Ovary (tissue), 9 donors: ENCODE data around the gene PCDHB2. TPM values are rescaled to one million over a fixed set of nuclear protein-coding genes. Genes with fewer than 3 reads are reported as not detected.
"Not testable (repeated sequence)": the region's sequence is repeated elsewhere in the genome, so short reads cannot be mapped to it uniquely, and the experiment has no call there.

ENCODE experiments used
- DNase-seq, 5 donors: peaks; one replicate each; pipeline ENCODE4 v3.0.0-alpha.2; 2019 to 2020
- H3K27ac ChIP-seq, 2 donors: fragments of 200-600 bp; one replicate each; pipeline versions ENCODE4 v1.5.1 to v1.8.0; 2019 to 2022
- H3K27me3 ChIP-seq: fragments of 200-600 bp; one replicate; pipeline ENCODE4 v1.8.0; 2022
- H3K36me3 ChIP-seq: fragments of 200-600 bp; sonication (generic); one replicate; pipeline ENCODE4 v1.5.1; 2019
- H3K4me1 ChIP-seq: one replicate; pipeline ENCODE4 v1.8.1; 2013; ENCODE audit warnings: mild to moderate bottlenecking, moderate library complexity; ENCODE audit not compliant: insufficient read depth
- H3K4me3 ChIP-seq: fragments of 200-600 bp; sonication (generic); one replicate; pipeline ENCODE4 v1.5.1; 2017
- H3K9me3 ChIP-seq, 2 donors: fragments of 200-600 bp in 1 of 2; sonication (generic) in 1 of 2; one replicate each; pipeline versions ENCODE4 v1.5.1 to v1.8.1; 2013 to 2019; ENCODE audit warnings: mild to moderate bottlenecking in 1 of 2, moderate library complexity in 1 of 2
- CTCF ChIP-seq, 3 donors: fragments of 450-650 bp in 2 of 3; fragments of 200-600 bp in 1 of 3; IDR thresholded peaks; one replicate each; pipeline versions ENCODE4 v1.5.1 to v1.8.0; 2016 to 2022; ENCODE audit warnings: antibody characterized with exemption in 3 of 3, mild to moderate bottlenecking in 1 of 3
- EP300 ChIP-seq: sonication (generic); formaldehyde crosslinking; IDR thresholded peaks from one replicate; pipeline ENCODE4 v1.6.1; 2017; ENCODE audit warnings: antibody characterized with exemption
- POLR2A ChIP-seq: fragments of 450-650 bp; IDR thresholded peaks from one replicate; pipeline ENCODE4 v1.6.1; 2017; ENCODE audit warnings: antibody characterized with exemption, mild to moderate bottlenecking, moderate library complexity
- WGBS, 3 donors: extraction: QIAGEN DNeasy Blood & Tissue Kit in 1 of 3; methylation state at CpG; one replicate each; pipeline versions ENCODE4 v1.1.5 to v1.1.7; 2013 to 2017; 5-methylcytosine and 5-hydroxymethylcytosine counted together
- intact Hi-C, 4 donors: fragments of 100-400 bp; cut with DNase I; formaldehyde crosslinking; loops; one replicate each; pipeline versions ENCODE4 v1.11.0 to v1.15.1; 2022 to 2023
- polyA plus RNA-seq, 2 donors: library from polyadenylated mRNA; stranded (reverse); fragments of 200-250 nt in 1 of 2; fragments of 350-450 nt in 1 of 2; fragmentation: Illumina TruSeq in 1 of 2; extraction: RNeasy Lipid Tissue Mini Kit (QIAGEN cat#74804) in 1 of 2; gene quantifications; one replicate each; pipeline ENCODE4 v1.2.3, GENCODE V29; 2013 to 2014
- total RNA-seq, 7 donors: library from RNA; depleted of rRNA in 2 of 7; stranded (reverse); fragments of >200 nt in 2 of 7; fragmentation: NEBNext Ultra II Directional in 3 of 7; extraction: Animal tissue kit (Norgen Biotek cat#: 25700) in 3 of 7; gene quantifications; one replicate each; pipeline versions ENCODE4 v1.1.0 to v1.2.4, GENCODE V29; 2016 to 2023
- donor health status: DM: no; HTN: no; CAD: no; lungs with moderate emphysema.
- donor health status: DM: no; HTN: no; CAD: no.
- donor health status: Bipolar disorder and iron deficiency.
- donor health status: DM: yes; HTN: yes; CAD: no.
- donor health status: DM: no; HTN: no; CAD: no.
- donor health status: DM: yes; HTN: yes; CAD: no.

Gene PCDHB2
- total and polyA plus RNA-seq, 9 donors: 1.7 to 4.0 (median 3.3) TPM

GRCh38 chr5:141135718-141136266, 41.4 kb downstream of the PCDHB2 start:
- intact Hi-C loops: no loop called here
- Histone ChIP-seq H3K27me3 (no peaks in the 10 kb centered on the region), H3K4me3 (peak overlapping the region; percentile 31), H3K9me3 (peaks cover 0 to 20% of the 10 kb centered on the region in 2 donors), H3K27ac (no peak overlapping the region), H3K36me3 (no peaks in the 10 kb centered on the region), H3K4me1 (no peaks in the 10 kb centered on the region)
- 34 to 55% (median 48%) methylated on average over 19 of the region's 19 CpGs for WGBS, 3 donors
- TF ChIP-seq POLR2A (no peak), CTCF (IDR thresholded peaks at IDR 0.05) (no peak), EP300 (no peak)
- DNase-seq: no peak

GRCh38 chr5:141137346-141137745, 42.9 kb downstream of the PCDHB2 start:
- WGBS, 3 donors: 38 to 58% (median 46%) methylated on average over 30 to 34 of the region's 34 CpGs
- peaks cover 0 to 20% of the 10 kb centered on the region in 2 donors for H3K9me3 ChIP-seq
- H3K27me3 ChIP-seq, DNase-seq, H3K27ac ChIP-seq, intact Hi-C loops, H3K4me3 ChIP-seq, H3K4me1 ChIP-seq, H3K36me3 ChIP-seq: not testable (repeated sequence)

Other genes with a start within 250 kb of the PCDHB2 start
- gene PCDHA9, start 246.2 kb upstream of the PCDHB2 start, total RNA-seq: under 1 TPM; 0.34 to 0.60 (median 0.50) TPM
- gene PCDHA9, start 246.2 kb upstream of the PCDHB2 start, polyA plus RNA-seq: under 1 TPM in 1 of 2 donors, not detected in 1; 0.05 TPM
- 1 to 10 TPM; 1.0 to 4.0 (median 1.5) TPM for gene PCDHA10, start 238.7 kb upstream of the PCDHB2 start, total RNA-seq
- 1 to 10 TPM in 1 of 2 donors, under 1 TPM in 1; 0.06 to 1.9 TPM for gene PCDHA10, start 238.7 kb upstream of the PCDHB2 start, polyA plus RNA-seq
- gene PCDHA11, start 225.7 kb upstream of the PCDHB2 start, total RNA-seq: under 1 TPM; 0.23 to 0.79 (median 0.53) TPM
- under 1 TPM; 0.04 to 0.08 TPM for gene PCDHA11, start 225.7 kb upstream of the PCDHB2 start, polyA plus RNA-seq
- 1 to 10 TPM in 2 of 7 donors, under 1 TPM in 5; 0.27 to 1.3 (median 0.56) TPM for gene PCDHA12, start 219.3 kb upstream of the PCDHB2 start, total RNA-seq
- gene PCDHA12, start 219.3 kb upstream of the PCDHB2 start, polyA plus RNA-seq: under 1 TPM; 0.04 to 0.20 TPM
- under 1 TPM in 6 of 7 donors, not detected in 1; 0.32 to 0.92 (median 0.47) TPM for gene PCDHA13, start 212.5 kb upstream of the PCDHB2 start, total RNA-seq
- gene PCDHA13, start 212.5 kb upstream of the PCDHB2 start, polyA plus RNA-seq: under 1 TPM; 0.01 to 0.17 TPM
- gene PCDHAC1, start 168.3 kb upstream of the PCDHB2 start, total RNA-seq: under 1 TPM; 0.40 to 0.82 (median 0.57) TPM
- gene PCDHAC1, start 168.3 kb upstream of the PCDHB2 start, polyA plus RNA-seq: under 1 TPM; 0.04 to 0.15 TPM
- 1 to 10 TPM in 2 of 7 donors, under 1 TPM in 5; 0.15 to 2.1 (median 0.72) TPM for gene PCDHAC2, start 128.1 kb upstream of the PCDHB2 start, total RNA-seq
- gene PCDHAC2, start 128.1 kb upstream of the PCDHB2 start, polyA plus RNA-seq: 1 to 10 TPM in 1 of 2 donors, under 1 TPM in 1; 0.06 to 1.4 TPM
- gene PCDHB1, start 43.2 kb upstream of the PCDHB2 start, total RNA-seq: under 1 TPM in 2 of 7 donors, not detected in 5; 0.03 to 0.34 TPM
- not detected for gene PCDHB1, start 43.2 kb upstream of the PCDHB2 start, polyA plus RNA-seq
- gene PCDHB3, start 5.9 kb downstream of the PCDHB2 start, total RNA-seq: 1 to 10 TPM; 2.5 to 4.1 (median 3.2) TPM
- gene PCDHB3, start 5.9 kb downstream of the PCDHB2 start, polyA plus RNA-seq: 1 to 10 TPM; 1.4 to 2.3 TPM
- gene PCDHB4, start 27.2 kb downstream of the PCDHB2 start, total RNA-seq: 10 to 100 TPM in 1 of 7 donors, 1 to 10 TPM in 6; 2.5 to 12.6 (median 6.9) TPM
- 1 to 10 TPM; 4.2 to 5.0 TPM for gene PCDHB4, start 27.2 kb downstream of the PCDHB2 start, polyA plus RNA-seq
- gene PCDHB5, start 40.6 kb downstream of the PCDHB2 start, total RNA-seq: 10 to 100 TPM in 5 of 7 donors, 1 to 10 TPM in 2; 7.3 to 16.2 (median 12.7) TPM
- gene PCDHB5, start 40.6 kb downstream of the PCDHB2 start, polyA plus RNA-seq: 1 to 10 TPM; 7.4 to 8.6 TPM
- gene PCDHB6, start 55.4 kb downstream of the PCDHB2 start, total RNA-seq: 1 to 10 TPM in 6 of 7 donors, under 1 TPM in 1; 0.34 to 2.4 (median 2.0) TPM
- gene PCDHB6, start 55.4 kb downstream of the PCDHB2 start, polyA plus RNA-seq: 1 to 10 TPM; 1.1 TPM
- gene PCDHB7, start 78.0 kb downstream of the PCDHB2 start, total RNA-seq: 1 to 10 TPM; 1.4 to 5.1 (median 4.0) TPM
- 1 to 10 TPM; 2.2 to 3.0 TPM for gene PCDHB7, start 78.0 kb downstream of the PCDHB2 start, polyA plus RNA-seq
- gene PCDHB8, start 83.2 kb downstream of the PCDHB2 start, total RNA-seq: 1 to 10 TPM; 1.2 to 5.8 (median 2.9) TPM
- gene PCDHB8, start 83.2 kb downstream of the PCDHB2 start, polyA plus RNA-seq: 1 to 10 TPM in 1 of 2 donors, under 1 TPM in 1; 0.42 to 1.2 TPM
- 10 to 100 TPM in 2 of 7 donors, 1 to 10 TPM in 5; 5.6 to 11.1 (median 6.9) TPM for gene PCDHB16, start 87.8 kb downstream of the PCDHB2 start, total RNA-seq
- 1 to 10 TPM; 3.1 to 4.2 TPM for gene PCDHB16, start 87.8 kb downstream of the PCDHB2 start, polyA plus RNA-seq
- 1 to 10 TPM; 2.0 to 5.4 (median 3.8) TPM for gene PCDHB9, start 92.5 kb downstream of the PCDHB2 start, total RNA-seq
- 1 to 10 TPM; 1.5 to 3.3 TPM for gene PCDHB9, start 92.5 kb downstream of the PCDHB2 start, polyA plus RNA-seq
- 1 to 10 TPM; 2.7 to 5.2 (median 3.1) TPM for gene PCDHB10, start 97.7 kb downstream of the PCDHB2 start, total RNA-seq
- 1 to 10 TPM; 2.9 to 3.4 TPM for gene PCDHB10, start 97.7 kb downstream of the PCDHB2 start, polyA plus RNA-seq
- gene PCDHB11, start 105.0 kb downstream of the PCDHB2 start, total RNA-seq: 1 to 10 TPM; 2.5 to 9.2 (median 6.0) TPM
- gene PCDHB11, start 105.0 kb downstream of the PCDHB2 start, polyA plus RNA-seq: 1 to 10 TPM; 1.8 to 3.2 TPM
- 1 to 10 TPM; 2.8 to 8.8 (median 6.9) TPM for gene PCDHB12, start 114.1 kb downstream of the PCDHB2 start, total RNA-seq
- gene PCDHB12, start 114.1 kb downstream of the PCDHB2 start, polyA plus RNA-seq: 1 to 10 TPM; 2.8 to 2.9 TPM
- 1 to 10 TPM; 3.9 to 5.9 (median 4.5) TPM for gene PCDHB13, start 119.3 kb downstream of the PCDHB2 start, total RNA-seq
- gene PCDHB13, start 119.3 kb downstream of the PCDHB2 start, polyA plus RNA-seq: 1 to 10 TPM; 1.3 to 3.1 TPM
- 1 to 10 TPM; 3.8 to 7.2 (median 5.4) TPM for gene PCDHB14, start 128.7 kb downstream of the PCDHB2 start, total RNA-seq
- gene PCDHB14, start 128.7 kb downstream of the PCDHB2 start, polyA plus RNA-seq: 1 to 10 TPM; 3.8 to 4.5 TPM
- gene PCDHB15, start 150.8 kb downstream of the PCDHB2 start, total RNA-seq: 10 to 100 TPM in 4 of 7 donors, 1 to 10 TPM in 3; 3.4 to 17.0 (median 10.3) TPM
- gene PCDHB15, start 150.8 kb downstream of the PCDHB2 start, polyA plus RNA-seq: 1 to 10 TPM; 6.7 to 8.2 TPM
- gene SLC25A2, start 209.4 kb downstream of the PCDHB2 start, total RNA-seq: 1 to 10 TPM in 1 of 7 donors, under 1 TPM in 3, not detected in 3; 0.40 to 1.4 (median 0.54) TPM
- gene SLC25A2, start 209.4 kb downstream of the PCDHB2 start, polyA plus RNA-seq: under 1 TPM in 1 of 2 donors, not detected in 1; 0.10 TPM
- gene TAF7, start 226.2 kb downstream of the PCDHB2 start, total RNA-seq: 100 to 1,000 TPM in 4 of 7 donors, 10 to 100 TPM in 3; 65.1 to 141 (median 102) TPM
- 100 to 1,000 TPM in 1 of 2 donors, 10 to 100 TPM in 1; 96.4 to 136 TPM for gene TAF7, start 226.2 kb downstream of the PCDHB2 start, polyA plus RNA-seq
- 1 to 10 TPM in 3 of 7 donors, under 1 TPM in 4; 0.72 to 2.8 (median 1.00) TPM for gene PCDHGA1, start 235.9 kb downstream of the PCDHB2 start, total RNA-seq
- gene PCDHGA1, start 235.9 kb downstream of the PCDHB2 start, polyA plus RNA-seq: under 1 TPM; 0.29 to 0.90 TPM
- gene PCDHGA2, start 244.1 kb downstream of the PCDHB2 start, total RNA-seq: 10 to 100 TPM in 5 of 7 donors, 1 to 10 TPM in 2; 7.3 to 13.5 (median 12.0) TPM
- gene PCDHGA2, start 244.1 kb downstream of the PCDHB2 start, polyA plus RNA-seq: 1 to 10 TPM; 3.0 to 5.4 TPM
- 1 to 10 TPM; 5.3 to 8.6 (median 5.9) TPM for gene PCDHGA3, start 249.2 kb downstream of the PCDHB2 start, total RNA-seq
- gene PCDHGA3, start 249.2 kb downstream of the PCDHB2 start, polyA plus RNA-seq: 1 to 10 TPM; 1.9 to 2.9 TPM